GM23338 (cell line): ENCODE results near the gene FAM89B. TPM values are rescaled to one million over a fixed set of nuclear protein-coding genes. Genes with fewer than 3 reads are reported as not detected.

Experiments
- CREB1 ChIP-seq: fragments of 250-450 bp; sonication (Bioruptor Pico); IDR thresholded peaks from 2 replicates; pipeline ENCODE4 v1.5.0; 2020; ENCODE audit warnings: low read depth, mild to moderate bottlenecking, moderate library complexity
- ETS1 ChIP-seq: IDR thresholded peaks from 2 replicates; pipeline ENCODE4 v1.6.1; 2016; ENCODE audit warnings: antibody characterized with exemption
- JUNB ChIP-seq: IDR thresholded peaks from one replicate; pipeline ENCODE4 v1.6.1; 2016; ENCODE audit warnings: antibody characterized with exemption; ENCODE audit not compliant: unreplicated experiment
- REST ChIP-seq: IDR thresholded peaks from one replicate; pipeline ENCODE4 v1.6.1; 2018; ENCODE audit warnings: antibody characterized with exemption; ENCODE audit not compliant: unreplicated experiment
- ZNF114 ChIP-seq: fragments of 250-450 bp; sonication (Bioruptor Pico); IDR thresholded peaks from 2 replicates; pipeline ENCODE4 v1.5.0; 2020; ENCODE audit warnings: mild to moderate bottlenecking, moderate library complexity
- ZNF462 ChIP-seq: fragments of 250-450 bp; sonication (Bioruptor Pico); IDR thresholded peaks from 2 replicates; pipeline ENCODE4 v1.5.0; 2020; ENCODE audit warnings: mild to moderate bottlenecking, moderate library complexity
- polyA plus RNA-seq: library from polyadenylated mRNA; unstranded; fragments of >200 nt; fragmentation: Nextera tagmentation; extraction: Ambion mirVana; gene quantifications from 2 replicates; pipeline ENCODE4 v1.2.1, GENCODE V29; 2016
- total RNA-seq: library from RNA; depleted of rRNA; stranded (reverse); fragments of >200 nt; shearing (Covaris generic); gene quantifications from 2 replicates; pipeline ENCODE4 v1.2.3, GENCODE V29; 2014

The FAM89B gene
- total and polyA plus RNA-seq, 2 experiments from 2014 or later: 13.0 to 18.2 TPM

GRCh38 chr11:65610404-65610803, 38.1 kb downstream of the FAM89B start (continued):
- no peak for TF ChIP-seq ZNF462 (CRISPR knock-in tag)
- no peak for TF ChIP-seq CREB1 (CRISPR knock-in tag)
- no peak for TF ChIP-seq REST
- no peak for TF ChIP-seq ETS1
- TF ChIP-seq ZNF114 (CRISPR knock-in tag): no peak
- no peak for TF ChIP-seq JUNB
